K562 treated with DMSO at 1 percent for 24 hours (cell line): Measurements from ENCODE around the gene FADS3. TPM values are rescaled to one million over a fixed set of nuclear protein-coding genes. Genes with fewer than 3 reads are reported as not detected.

ENCODE experiments used
- total RNA-seq: library from RNA; unstranded; fragments of 300-600 nt; gene quantifications from 2 replicates; pipeline ENCODE4 v1.2.3, GENCODE V29; 2022; ENCODE audit warnings: low read depth; ENCODE audit not compliant: insufficient read depth

The FADS3 gene
- total RNA-seq, result 46.9 and 59.5 TPM in 2 replicates

GRCh38 chr11:61891331-61892084, at the start of gene FADS3:
Gene FADS3 (minus strand): TSS chr11:61891545. CDS start chr11:61891381, 164 bp downstream.

GRCh38 chr11:61917334-61918109, 26.2 kb upstream of the FADS3 start, which contains the start of gene RAB3IL1:
Gene RAB3IL1 (minus strand): TSS chr11:61917566. CDS start chr11:61917367, 199 bp downstream.

GRCh38 chr11:61827571-61828378, 63.6 kb downstream of the FADS3 start, which contains the start of gene FADS2:
Gene FADS2 (plus strand): TSS chr11:61828300. CDS start chr11:61828391, 91 bp downstream.

Other genes with a start within 250 kb of the FADS3 start
- gene DAGLA, start 211.2 kb downstream of the FADS3 start, total RNA-seq, result 0.13 and 0.34 TPM in 2 replicates
- 20.6 and 24.5 TPM in 2 replicates for gene MYRF, start 138.9 kb downstream of the FADS3 start, total RNA-seq
- gene TMEM258, start 98.9 kb downstream of the FADS3 start, total RNA-seq, result 336 and 371 TPM in 2 replicates
- gene FEN1, start 98.6 kb downstream of the FADS3 start, total RNA-seq, result 144 and 156 TPM in 2 replicates
- 68.2 and 69.1 TPM in 2 replicates for gene FADS1, start 74.5 kb downstream of the FADS3 start, total RNA-seq
- gene FADS2, start 63.2 kb downstream of the FADS3 start, total RNA-seq, result 9.0 and 10.4 TPM in 2 replicates
- gene RAB3IL1, start 26.0 kb upstream of the FADS3 start, total RNA-seq, result 10.2 and 11.5 TPM in 2 replicates
- 10.5 and 16.4 TPM in 2 replicates for gene BEST1, start 58.8 kb upstream of the FADS3 start, total RNA-seq
- 6,226 and 6,816 TPM in 2 replicates for gene FTH1, start 76.1 kb upstream of the FADS3 start, total RNA-seq
- 57.2 and 67.1 TPM in 2 replicates for gene INCENP, start 232.5 kb upstream of the FADS3 start, total RNA-seq